SK-N-MC (cell line): Measurements from ENCODE around the gene AUTS2.

Source experiments
- EZH2 ChIP-seq: fragments of 200-600 bp; sonication (generic); IDR thresholded peaks from one replicate; pipeline ENCODE4 v1.6.1; 2017; ENCODE audit warnings: antibody characterized with exemption
- FOXP2 ChIP-seq: optimal IDR thresholded peaks from 2 replicates; pipeline ENCODE3; 2011; ENCODE audit warnings: mild to moderate bottlenecking, moderate library complexity; ENCODE audit not compliant: insufficient read depth; ENCODE audit errors: extremely low read length, control extremely low read depth
- POLR2AphosphoS5 ChIP-seq: IDR thresholded peaks from 2 replicates; pipeline ENCODE4 v1.6.1; 2012; ENCODE audit warnings: mild to moderate bottlenecking, low read depth, low read length, borderline replicate concordance

GRCh38 chr7:70676243-70676642, 1078.0 kb downstream of the AUTS2 start:
- TF ChIP-seq EZH2 (no peak), POLR2AphosphoS5 (no peak), FOXP2 (no peak)
